Stomach (tissue), 4 donors: ENCODE results near the gene HOXB3.

ENCODE experiments used
- CTCF ChIP-seq, 7 experiments: fragments of 450-650 bp in 4 of 7; fragments of 200-600 bp in 3 of 7; sonication (generic) in 3 of 7; IDR thresholded peaks; one replicate each; pipeline ENCODE4 v1.5.1; 2016 to 2019; ENCODE audit warnings: antibody characterized with exemption in 7 of 7, control low read depth in 2 of 7, mild to moderate bottlenecking in 1 of 7
- POLR2A ChIP-seq, 4 donors: fragments of 450-650 bp; IDR thresholded peaks; one replicate each; pipeline ENCODE4 v1.6.1; 2016; ENCODE audit warnings: antibody characterized with exemption in 4 of 4, control low read depth in 2 of 4, mild to moderate bottlenecking in 1 of 4, moderate library complexity in 1 of 4
- POLR2AphosphoS5 ChIP-seq, 3 donors: sonication (generic); formaldehyde crosslinking; IDR thresholded peaks; one replicate each; pipeline ENCODE4 v1.6.1; 2016; ENCODE audit warnings: antibody characterized with exemption in 3 of 3

- TF ChIP-seq CTCF (IDR thresholded peaks at IDR 0.05) (no peak), POLR2AphosphoS5 (IDR thresholded peaks at IDR 0.05) (no peak), POLR2A (IDR thresholded peaks at IDR 0.05) (no peak)
These were observed 7.3 kb downstream of the HOXB3 start for GRCh38 chr17:48582750-48583069.
